Subcutaneous adipose tissue (tissue), 4 donors: ENCODE data around the gene CCNYL1. TPM values are rescaled to one million over a fixed set of nuclear protein-coding genes. Genes with fewer than 3 reads are reported as not detected.

ENCODE experiments used
- CTCF ChIP-seq: fragments of 450-650 bp; IDR thresholded peaks from one replicate; pipeline ENCODE4 v1.5.1; 2016; ENCODE audit warnings: low read depth, mild to moderate bottlenecking, control low read depth, antibody characterized with exemption, moderate library complexity
- total RNA-seq, 4 donors: library from RNA; depleted of rRNA; stranded (reverse); fragments of >200 nt; gene quantifications; one replicate each; pipeline ENCODE4 v1.1.0, GENCODE V29; 2016

Gene CCNYL1
- total RNA-seq: 10 to 100 TPM; 17.0 to 26.4 (median 20.8) TPM

GRCh38 chr2:207710814-207711740, at the start of gene CCNYL1:
Gene CCNYL1 (plus strand): TSS chr2:207711640. CDS start chr2:207711897, 257 bp downstream.
- TF ChIP-seq CTCF: no peak

- TF ChIP-seq CTCF: no peak
Observed at GRCh38 chr2:207662203-207662602, 49.2 kb upstream of the CCNYL1 start.

- TF ChIP-seq CTCF: no peak
Observed at GRCh38 chr2:207663870-207664545, 47.4 kb upstream of the CCNYL1 start.

GRCh38 chr2:207670887-207671286, 40.6 kb upstream of the CCNYL1 start:
- no peak for TF ChIP-seq CTCF

- TF ChIP-seq CTCF: no peak
Observed at GRCh38 chr2:207673431-207673830, 38.0 kb upstream of the CCNYL1 start.

- no peak for TF ChIP-seq CTCF
Observed at GRCh38 chr2:207674266-207674774, 37.1 kb upstream of the CCNYL1 start.

GRCh38 chr2:207674826-207675225, 36.6 kb upstream of the CCNYL1 start:
- TF ChIP-seq CTCF: no peak
